DND-41 (cell line): ENCODE results near the gene ARFRP1.

Experiments used
- ATAC-seq: fragments of 200-7000 bp; cut with Tn5 transposase; 3 replicates; pipeline ENCODE4 v1.9.1; 2021; ENCODE audit warnings: low read depth; ENCODE audit not compliant: insufficient read depth
- DNase-seq: peaks from one replicate; pipeline ENCODE4 v3.0.0-alpha.2; 2020
- H2AFZ ChIP-seq: 2 replicates; pipeline ENCODE4 v1.6.0; 2012; ENCODE audit warnings: low read depth, low read length
- H3K27ac ChIP-seq: 2 replicates; pipeline ENCODE4 v1.5.1; 2012; ENCODE audit warnings: low read length, inconsistent platforms
- H3K27me3 ChIP-seq: fragments of 200-600 bp; sonication (generic); 2 replicates; pipeline ENCODE4 v1.6.0; 2012; ENCODE audit warnings: low read length, mild to moderate bottlenecking, inconsistent platforms; ENCODE audit not compliant: insufficient read depth, poor library complexity
- H3K36me3 ChIP-seq: 2 replicates; pipeline ENCODE4 v1.5.1; 2012; ENCODE audit warnings: low read length, inconsistent platforms; ENCODE audit not compliant: insufficient read depth
- H3K4me1 ChIP-seq: 2 replicates; pipeline ENCODE4 v1.5.1; 2012; ENCODE audit warnings: mild to moderate bottlenecking, low read length; ENCODE audit not compliant: insufficient read depth
- H3K4me2 ChIP-seq: 2 replicates; pipeline ENCODE4 v1.6.0; 2012; ENCODE audit warnings: mild to moderate bottlenecking, moderate library complexity, low read length, inconsistent platforms; ENCODE audit not compliant: insufficient read depth
- H3K4me3 ChIP-seq, 2 experiments: fragments of 200-600 bp in 1 of 2; shearing (Covaris generic) in 1 of 2; 2 replicates each; pipeline ENCODE4 v1.5.1; 2012 to 2016; ENCODE audit warnings: inconsistent platforms in 2 of 2, low read length in 2 of 2, mild to moderate bottlenecking in 2 of 2, low read depth in 1 of 2, moderate library complexity in 1 of 2
- H3K79me2 ChIP-seq: 2 replicates; pipeline ENCODE4 v1.6.0; 2012; ENCODE audit warnings: low read length, inconsistent platforms; ENCODE audit not compliant: insufficient read depth
- H3K9ac ChIP-seq: 2 replicates; pipeline ENCODE4 v1.6.0; 2012; ENCODE audit warnings: low read depth, mild to moderate bottlenecking, inconsistent platforms, low read length, moderate library complexity
- H3K9me3 ChIP-seq: 2 replicates; pipeline ENCODE4 v1.5.1; 2012; ENCODE audit warnings: low read length, moderate library complexity, mild to moderate bottlenecking, inconsistent platforms; ENCODE audit not compliant: insufficient read depth, severe bottlenecking
- H4K20me1 ChIP-seq: 2 replicates; pipeline ENCODE4 v1.6.0; 2012; ENCODE audit warnings: low read length; ENCODE audit not compliant: insufficient read depth
- CTCF ChIP-seq: IDR thresholded peaks from 2 replicates; pipeline ENCODE4 v1.5.1; 2012; ENCODE audit warnings: borderline replicate concordance, low read length, moderate library complexity, mild to moderate bottlenecking; ENCODE audit not compliant: poor library complexity, severe bottlenecking; ENCODE audit errors: extremely low read depth
- EZH2 ChIP-seq: IDR thresholded peaks from 3 replicates; pipeline ENCODE4 v1.6.1; 2012; ENCODE audit warnings: borderline replicate concordance, low read depth, mild to moderate bottlenecking, moderate library complexity, low read length, inconsistent platforms; ENCODE audit not compliant: severe bottlenecking

Gene ARFRP1

GRCh38 chr20:63754008-63754407 lies 46.2 kb upstream of the ARFRP1 start:
- Histone ChIP-seq H3K9ac (no peak overlapping the region), H4K20me1 (no peaks in the 10 kb centered on the region), H3K36me3 (no peaks in the 10 kb centered on the region), H3K4me1 (peaks cover 15% of the 10 kb centered on the region), H3K79me2 (no peaks in the 10 kb centered on the region), H3K27me3 (no peaks in the 10 kb centered on the region), H2AFZ (no peak overlapping the region), H3K27ac (no peak overlapping the region), H3K4me2 (no peak overlapping the region), H3K4me3 (no peak overlapping the region), H3K9me3 (no peaks in the 10 kb centered on the region)
- TF ChIP-seq CTCF (no peak), EZH2 (no peak)
- DNase-seq (no peak), ATAC-seq (no peak)

- ATAC-seq = no peak
- H2AFZ ChIP-seq = no peak overlapping the region
- H3K27ac ChIP-seq = no peak overlapping the region
- H3K27me3 ChIP-seq = no peaks in the 10 kb centered on the region
- no peaks in the 10 kb centered on the region for H3K36me3 ChIP-seq
- peaks cover 15% of the 10 kb centered on the region for H3K4me1 ChIP-seq
- no peak overlapping the region for H3K4me2 ChIP-seq
- H3K4me3 ChIP-seq = no peak overlapping the region
- no peak overlapping the region for H3K9ac ChIP-seq
- no peaks in the 10 kb centered on the region for H3K9me3 ChIP-seq
- no peak for DNase-seq
- TF ChIP-seq EZH2 (no peak), CTCF (no peak)
- no peaks in the 10 kb centered on the region for H4K20me1 ChIP-seq
- no peaks in the 10 kb centered on the region for H3K79me2 ChIP-seq
Measured at GRCh38 chr20:63753381-63753780, 45.6 kb upstream of the ARFRP1 start.

- Histone ChIP-seq H3K79me2 (no peaks in the 10 kb centered on the region), H3K27me3 (no peaks in the 10 kb centered on the region), H3K9me3 (no peaks in the 10 kb centered on the region), H3K27ac (no peak overlapping the region), H3K4me1 (peaks cover 15% of the 10 kb centered on the region), H4K20me1 (no peaks in the 10 kb centered on the region), H3K4me3 (no peak overlapping the region), H3K36me3 (no peaks in the 10 kb centered on the region), H3K4me2 (no peak overlapping the region), H2AFZ (no peak overlapping the region), H3K9ac (no peak overlapping the region)
- DNase-seq = no peak
- TF ChIP-seq EZH2 = no peak
- peak; percentile 32 for TF ChIP-seq CTCF
- ATAC-seq = no peak
Measured at GRCh38 chr20:63752411-63753101, 44.8 kb upstream of the ARFRP1 start.
